Subcutaneous adipose tissue (tissue), 4 donors: ENCODE measurements around the gene METRNL. TPM values are rescaled to one million over a fixed set of nuclear protein-coding genes. Genes with fewer than 3 reads are reported as not detected.

Experiments used
- total RNA-seq, 4 donors: library from RNA; depleted of rRNA; stranded (reverse); fragments of >200 nt; gene quantifications; one replicate each; pipeline ENCODE4 v1.1.0, GENCODE V29; 2016
- TF ChIP-seq, protein P1 (sequence below): fragments of 450-650 bp; IDR thresholded peaks from one replicate; pipeline ENCODE4 v1.5.1; 2016; ENCODE audit warnings: low read depth, mild to moderate bottlenecking, control low read depth, antibody characterized with exemption, moderate library complexity

METRNL gene
- total RNA-seq, 4 donors from 2014 or later: 53.5 to 114 (median 86.4) TPM

DNA sequence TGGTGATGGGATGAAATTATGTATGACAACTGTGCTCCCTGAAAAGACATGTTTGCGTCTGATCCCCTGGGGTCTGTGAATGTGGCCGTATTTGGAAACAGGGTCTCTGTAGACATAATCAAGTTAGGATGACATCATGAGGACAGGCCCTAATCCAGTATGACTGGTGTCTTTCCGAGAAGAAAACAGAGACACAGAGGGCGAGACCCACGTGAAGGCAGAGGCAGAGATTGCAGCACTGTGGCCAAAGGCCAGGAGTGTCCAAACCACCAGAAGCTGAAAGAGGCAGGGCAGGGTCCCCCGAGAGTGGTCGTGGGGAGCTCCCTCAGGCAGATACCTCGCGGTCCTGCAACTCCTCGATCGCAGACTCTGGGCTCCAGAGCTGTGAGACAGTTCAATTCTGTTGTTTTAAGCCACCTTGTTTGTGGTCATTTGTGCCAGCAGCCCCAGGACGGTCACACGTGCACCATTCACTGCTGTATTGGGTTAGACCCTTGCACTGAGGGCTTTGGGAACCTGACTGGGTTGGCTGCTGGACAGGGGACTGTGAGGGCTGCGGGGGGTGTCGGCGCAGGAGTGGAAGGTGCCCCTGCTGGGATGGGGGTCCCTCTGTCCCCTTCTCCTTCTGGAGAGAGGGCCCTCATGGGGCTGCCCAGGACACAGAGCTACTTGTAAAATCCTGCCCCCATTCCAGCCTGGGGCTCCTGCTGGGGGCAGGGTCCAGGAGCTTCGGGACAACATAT lies 27.7 kb downstream of the METRNL start:
- TF ChIP-seq, protein P1, sequence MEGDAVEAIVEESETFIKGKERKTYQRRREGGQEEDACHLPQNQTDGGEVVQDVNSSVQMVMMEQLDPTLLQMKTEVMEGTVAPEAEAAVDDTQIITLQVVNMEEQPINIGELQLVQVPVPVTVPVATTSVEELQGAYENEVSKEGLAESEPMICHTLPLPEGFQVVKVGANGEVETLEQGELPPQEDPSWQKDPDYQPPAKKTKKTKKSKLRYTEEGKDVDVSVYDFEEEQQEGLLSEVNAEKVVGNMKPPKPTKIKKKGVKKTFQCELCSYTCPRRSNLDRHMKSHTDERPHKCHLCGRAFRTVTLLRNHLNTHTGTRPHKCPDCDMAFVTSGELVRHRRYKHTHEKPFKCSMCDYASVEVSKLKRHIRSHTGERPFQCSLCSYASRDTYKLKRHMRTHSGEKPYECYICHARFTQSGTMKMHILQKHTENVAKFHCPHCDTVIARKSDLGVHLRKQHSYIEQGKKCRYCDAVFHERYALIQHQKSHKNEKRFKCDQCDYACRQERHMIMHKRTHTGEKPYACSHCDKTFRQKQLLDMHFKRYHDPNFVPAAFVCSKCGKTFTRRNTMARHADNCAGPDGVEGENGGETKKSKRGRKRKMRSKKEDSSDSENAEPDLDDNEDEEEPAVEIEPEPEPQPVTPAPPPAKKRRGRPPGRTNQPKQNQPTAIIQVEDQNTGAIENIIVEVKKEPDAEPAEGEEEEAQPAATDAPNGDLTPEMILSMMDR: no peak

DNA sequence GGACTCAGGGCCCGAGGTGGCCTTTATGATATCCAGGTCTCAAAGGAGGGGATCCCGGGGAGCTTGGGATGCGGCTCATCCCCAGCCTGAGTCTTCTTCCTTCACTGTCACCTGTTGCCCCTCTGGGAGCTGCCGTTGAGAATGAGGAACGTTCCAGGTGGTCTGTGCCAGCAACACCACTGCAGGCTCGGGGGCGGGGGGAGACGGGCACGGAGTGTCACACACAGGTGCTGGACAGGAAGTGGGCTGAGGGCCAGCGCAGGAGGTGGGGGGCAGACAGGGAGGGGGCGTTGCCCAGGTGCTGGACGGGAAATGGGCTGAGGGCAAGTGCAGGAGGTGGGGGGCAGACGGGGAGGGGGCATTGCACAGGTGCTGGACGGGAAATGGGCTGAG lies 28.2 kb downstream of the METRNL start:
- TF ChIP-seq, protein P1: no peak

DNA sequence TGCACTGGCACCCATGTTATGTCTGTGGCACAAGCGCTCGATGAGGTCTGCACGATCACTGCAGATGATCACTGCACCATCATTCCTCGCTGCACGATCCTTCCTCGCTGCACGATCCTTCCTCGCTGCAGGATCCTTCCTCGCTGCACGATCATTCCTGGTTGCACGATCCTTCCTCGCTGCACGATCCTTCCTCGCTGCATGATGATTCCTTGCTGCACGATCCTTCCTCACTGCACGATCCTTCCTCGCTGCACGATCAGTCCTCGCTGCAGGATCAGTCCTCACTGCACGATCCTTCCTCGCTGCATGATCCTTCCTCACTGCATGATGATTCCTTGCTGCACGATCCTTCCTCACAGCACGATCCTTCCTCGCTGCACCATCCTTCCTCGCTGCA lies 29.3 kb downstream of the METRNL start:
- TF ChIP-seq, protein P1: no peak

DNA sequence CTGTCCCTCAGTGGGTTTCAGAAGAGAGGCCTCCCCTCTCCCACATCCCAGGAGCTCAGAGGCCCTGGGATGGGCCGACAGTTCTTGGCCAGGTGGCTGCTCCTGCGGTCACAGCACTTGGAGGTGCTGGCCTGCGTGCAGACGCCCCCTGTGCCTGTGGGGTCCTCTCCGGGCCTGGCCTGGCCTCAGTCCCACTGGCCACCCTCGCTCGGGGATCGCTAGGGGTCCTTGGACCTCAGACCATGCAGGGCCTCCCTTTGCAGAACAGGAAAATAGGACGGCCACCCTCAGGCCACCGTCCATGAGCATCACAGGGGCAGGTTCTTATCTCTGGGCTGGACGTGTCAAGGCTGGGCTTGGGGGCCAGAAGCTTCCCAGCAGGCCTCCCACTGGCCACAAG lies 30.0 kb downstream of the METRNL start:
- TF ChIP-seq, protein P1: no peak

DNA sequence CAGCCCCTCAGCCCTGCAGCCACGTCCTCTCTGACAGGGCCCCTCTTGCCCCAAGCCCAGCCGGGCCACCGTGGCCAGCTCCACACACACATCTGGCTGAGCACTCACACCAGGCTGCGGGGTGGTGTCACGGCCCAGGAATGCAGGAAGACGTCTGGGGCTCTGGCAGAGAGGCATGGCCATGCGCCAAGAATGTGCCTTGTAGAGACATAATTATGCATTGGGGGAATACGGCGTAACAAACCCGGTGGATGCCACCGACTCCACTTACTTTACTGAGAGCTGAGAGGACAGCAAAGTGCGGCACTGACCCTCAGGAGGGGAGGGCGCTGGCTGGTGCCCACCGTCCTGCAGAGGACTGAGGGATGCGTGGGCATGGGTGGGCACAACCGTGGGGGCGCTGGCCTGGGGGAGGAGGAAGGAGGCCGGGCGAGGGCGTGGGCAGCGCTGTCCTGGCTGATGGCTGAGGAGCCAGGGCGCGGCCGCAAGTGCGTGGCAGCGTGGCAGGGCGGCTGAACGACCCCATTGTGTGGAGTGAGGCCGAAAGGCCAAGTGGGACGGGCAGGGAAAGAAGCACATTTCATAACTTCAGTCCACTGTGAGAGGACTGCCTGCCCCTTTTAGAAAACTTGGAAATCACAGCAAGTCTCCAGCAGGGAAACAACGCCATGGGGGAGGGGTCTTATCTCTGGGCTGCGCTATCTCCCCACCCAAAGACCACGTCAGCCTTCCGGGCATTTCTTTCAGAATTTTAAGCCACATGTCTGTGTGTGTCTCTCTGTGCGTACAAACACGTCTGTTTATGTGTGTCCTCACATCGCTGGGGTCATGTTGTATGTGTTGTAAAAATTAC lies 30.6 kb downstream of the METRNL start:
- TF ChIP-seq, protein P1: no peak

DNA sequence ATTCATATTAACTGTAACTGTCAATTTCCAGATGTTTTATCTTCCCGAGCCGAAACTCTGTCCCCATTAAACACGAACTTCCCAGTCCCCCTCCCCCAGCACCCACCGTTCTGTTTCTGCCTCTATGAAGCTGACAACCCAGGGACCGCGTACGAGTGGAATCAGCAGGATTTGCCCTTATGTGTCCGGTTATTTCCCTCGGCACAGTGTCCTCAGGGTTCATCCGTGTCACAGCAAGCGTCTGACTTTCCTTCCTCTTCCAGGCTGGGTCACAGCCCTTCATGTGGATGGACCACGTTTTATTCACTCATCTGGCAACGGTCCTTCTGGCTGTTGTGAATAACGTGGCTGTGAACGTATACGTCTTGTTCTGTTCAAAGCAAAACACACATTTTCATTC lies 31.3 kb downstream of the METRNL start:
- TF ChIP-seq, protein P1: no peak
